M059J (cell line): Measurements from ENCODE around the gene KLHL3. TPM values are rescaled to one million over a fixed set of nuclear protein-coding genes. Genes with fewer than 3 reads are reported as not detected.
A peak's percentile ranks its signal among the peaks of the same experiment; 100 is the strongest.

ENCODE experiments used
- DNase-seq: peaks from one replicate; pipeline ENCODE4 v3.0.0-alpha.2; 2012; ENCODE audit warnings: low read depth
- total RNA-seq: library from RNA; depleted of rRNA; stranded (reverse); fragments of >200 nt; shearing (Covaris generic); gene quantifications from 2 replicates; pipeline ENCODE4 v1.2.3, GENCODE V29; 2014

KLHL3 gene
- total RNA-seq, 1 experiment from 2014 or later = 0.74 TPM

GRCh38 chr5:137743031-137743640 is 7.2 kb upstream of the KLHL3 start:
- DNase-seq = peak; percentile 81

- DNase-seq = no peak
These were observed 5.8 kb upstream of the KLHL3 start for GRCh38 chr5:137741718-137742117.

- DNase-seq = no peak
These were observed 3.8 kb upstream of the KLHL3 start for GRCh38 chr5:137739737-137740136.

- peak; percentile 64 for DNase-seq
These were observed 3.1 kb upstream of the KLHL3 start for GRCh38 chr5:137738947-137739346.

GRCh38 chr5:137737349-137738131 is 1.7 kb upstream of the KLHL3 start:
- DNase-seq = peak; percentile 62

- DNase-seq = no peak
These were observed 607 bp upstream of the KLHL3 start for GRCh38 chr5:137736496-137736895.

- no peak for DNase-seq
These were observed 831 bp downstream of the KLHL3 start for GRCh38 chr5:137734962-137735554.

GRCh38 chr5:137734331-137734730 is 1.6 kb downstream of the KLHL3 start:
- no peak for DNase-seq

GRCh38 chr5:137733922-137734321 is 2.0 kb downstream of the KLHL3 start:
- DNase-seq = no peak

- DNase-seq = peak; percentile 61
These were observed 2.9 kb downstream of the KLHL3 start for GRCh38 chr5:137733006-137733405.

GRCh38 chr5:137731176-137731575 is 4.7 kb downstream of the KLHL3 start:
- no peak for DNase-seq

GRCh38 chr5:137730336-137730735 is 5.6 kb downstream of the KLHL3 start:
- DNase-seq = peak; percentile 44

- no peak for DNase-seq
These were observed 7.8 kb downstream of the KLHL3 start for GRCh38 chr5:137728048-137728447.

- DNase-seq = no peak
These were observed 8.3 kb downstream of the KLHL3 start for GRCh38 chr5:137727623-137728022.

GRCh38 chr5:137724251-137724650 is 11.6 kb downstream of the KLHL3 start:
- DNase-seq = no peak

GRCh38 chr5:137718611-137719010 is 17.3 kb downstream of the KLHL3 start:
- DNase-seq = peak; percentile 6

GRCh38 chr5:137716337-137716736 is 19.6 kb downstream of the KLHL3 start:
- DNase-seq = no peak

- no peak for DNase-seq
These were observed 20.4 kb downstream of the KLHL3 start for GRCh38 chr5:137715456-137715855.

- no peak for DNase-seq
These were observed 20.9 kb downstream of the KLHL3 start for GRCh38 chr5:137714946-137715345.

- DNase-seq = no peak
These were observed 21.4 kb downstream of the KLHL3 start for GRCh38 chr5:137714494-137714893.

GRCh38 chr5:137712139-137712667 is 23.7 kb downstream of the KLHL3 start:
- DNase-seq = no peak

- DNase-seq = no peak
These were observed 25.8 kb downstream of the KLHL3 start for GRCh38 chr5:137710086-137710485.
